ENCODE results near the gene IFRD1. TPM values are rescaled to one million over a fixed set of nuclear protein-coding genes. Genes with fewer than 3 reads are reported as not detected.

IFRD1 gene
- polyA plus RNA-seq, 4 donors, result 29.8 to 49.6 (median 39.8) TPM

DNA sequence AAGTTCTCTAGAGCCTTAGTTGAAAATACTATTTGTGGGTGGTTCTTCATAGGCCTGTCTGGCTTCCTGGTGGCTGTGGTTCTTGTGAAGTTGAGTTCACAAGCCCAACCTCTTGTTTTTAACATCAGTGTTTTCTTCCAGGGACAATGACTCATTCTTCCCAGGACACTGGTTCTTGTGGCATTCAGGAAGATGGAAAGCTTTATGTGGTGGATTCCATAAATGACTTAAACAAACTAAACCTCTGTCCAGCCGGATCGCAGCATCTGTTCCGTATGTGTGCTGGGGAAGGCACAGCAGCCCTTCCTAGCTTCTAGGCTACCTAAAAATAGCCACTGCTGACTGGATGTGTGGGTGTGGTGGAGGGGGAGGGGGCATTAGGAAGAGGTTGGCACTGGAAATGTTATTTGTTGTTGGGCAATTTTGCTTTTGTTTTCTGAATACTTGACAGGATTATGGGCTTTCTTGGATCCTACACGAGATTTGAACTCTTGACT lies 34.5 kb downstream of the IFRD1 start:
- DNase-seq (ENCODE audit: low read depth in 4 of 4, low spot score in 2 of 4), result no peak

DNA sequence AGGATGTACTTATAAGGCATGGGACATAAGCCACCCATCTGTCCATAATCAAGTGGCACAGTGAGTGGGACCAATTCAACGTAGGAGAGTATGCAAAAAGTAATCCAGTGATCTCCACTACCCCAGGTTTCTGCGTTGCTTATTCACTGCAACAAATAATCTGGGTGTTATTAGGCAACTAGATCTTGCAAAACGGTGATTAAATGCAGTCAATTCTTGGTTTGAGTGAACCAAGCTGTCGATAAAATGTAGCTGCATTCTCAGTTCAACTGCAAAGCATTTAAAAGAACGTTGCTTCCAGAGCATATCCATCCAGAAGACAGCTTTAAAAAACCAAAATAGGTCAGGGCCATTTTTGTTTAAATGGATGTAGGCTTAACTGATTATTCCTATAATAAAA lies 35.5 kb downstream of the IFRD1 start:
- no peak for DNase-seq (ENCODE audit: low read depth in 4 of 4, low spot score in 2 of 4)

DNA sequence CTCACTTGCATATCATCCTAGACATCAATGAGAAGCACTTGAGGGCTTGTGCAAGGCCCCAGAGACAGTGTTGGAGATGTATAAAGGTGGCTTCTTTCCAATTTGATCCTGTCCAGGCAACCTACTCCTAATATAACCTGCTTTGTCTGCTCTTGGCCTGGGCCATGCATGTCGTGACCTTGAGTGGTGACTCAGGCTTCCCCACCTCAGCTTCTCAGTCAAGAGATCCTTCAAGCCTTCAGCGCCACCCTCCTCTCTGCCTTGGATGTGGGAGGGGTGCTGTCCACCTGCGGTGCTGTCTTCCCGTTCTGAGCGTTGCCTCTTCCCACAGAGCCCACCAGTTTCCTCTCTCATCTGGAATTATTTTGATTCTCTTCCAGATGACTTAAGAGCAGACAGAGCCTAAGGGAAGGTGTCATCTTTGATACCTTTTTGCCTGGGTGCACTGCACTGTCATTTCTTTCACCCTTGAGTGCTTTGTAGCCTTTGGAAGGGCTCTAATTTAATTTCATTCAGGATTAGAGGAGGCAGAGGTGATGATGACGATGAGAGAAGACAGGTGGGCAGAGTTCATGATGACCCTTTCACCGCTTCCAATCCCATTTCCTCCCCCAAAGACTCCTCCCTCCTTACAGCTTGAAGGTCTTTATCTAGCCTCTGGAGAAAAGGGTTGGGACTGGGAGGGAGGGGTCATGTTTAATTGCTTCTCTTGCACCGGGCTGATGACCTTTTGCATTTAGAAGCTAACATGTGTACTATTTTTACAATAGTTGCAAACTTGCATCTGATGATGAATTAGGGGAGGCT lies 37.4 kb downstream of the IFRD1 start:
- no peak for DNase-seq (ENCODE audit: low read depth in 4 of 4, low spot score in 2 of 4)

DNA sequence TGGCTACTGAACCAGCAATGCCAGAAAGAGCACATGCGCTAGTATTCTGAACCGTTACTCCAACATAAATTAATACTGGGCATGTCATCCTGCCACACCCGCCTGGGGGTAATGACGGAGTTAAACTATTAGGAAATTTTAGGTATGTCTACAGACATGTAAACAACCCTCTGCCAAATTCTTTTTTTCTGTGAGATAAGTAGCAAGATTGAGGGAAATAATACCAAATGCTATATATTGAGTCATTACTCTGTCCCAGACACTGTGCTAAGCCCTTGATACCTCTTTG lies 37.9 kb downstream of the IFRD1 start:
- DNase-seq (ENCODE audit: low read depth in 4 of 4, low spot score in 2 of 4), result no peak

DNA sequence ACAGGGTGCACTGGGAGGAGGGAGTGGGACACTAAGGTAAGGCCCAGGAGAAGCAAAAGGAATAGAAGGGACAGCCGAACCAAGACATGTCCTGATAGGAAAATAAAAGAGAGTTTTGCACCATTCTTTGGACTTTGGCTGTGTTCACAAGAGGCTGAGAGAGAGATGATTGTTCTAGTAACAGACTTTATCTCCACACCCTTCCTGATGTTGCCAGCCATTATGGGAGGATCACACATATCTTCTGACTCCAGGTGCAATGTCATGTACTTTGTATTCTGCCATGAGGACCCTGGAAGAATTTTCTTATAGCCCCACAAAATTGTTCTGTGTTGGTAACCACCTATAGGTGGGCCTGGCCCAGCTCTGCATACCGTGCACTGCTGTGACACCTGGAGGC lies 41.9 kb downstream of the IFRD1 start:
- no peak for DNase-seq (ENCODE audit: low read depth in 4 of 4, low spot score in 2 of 4)

DNA sequence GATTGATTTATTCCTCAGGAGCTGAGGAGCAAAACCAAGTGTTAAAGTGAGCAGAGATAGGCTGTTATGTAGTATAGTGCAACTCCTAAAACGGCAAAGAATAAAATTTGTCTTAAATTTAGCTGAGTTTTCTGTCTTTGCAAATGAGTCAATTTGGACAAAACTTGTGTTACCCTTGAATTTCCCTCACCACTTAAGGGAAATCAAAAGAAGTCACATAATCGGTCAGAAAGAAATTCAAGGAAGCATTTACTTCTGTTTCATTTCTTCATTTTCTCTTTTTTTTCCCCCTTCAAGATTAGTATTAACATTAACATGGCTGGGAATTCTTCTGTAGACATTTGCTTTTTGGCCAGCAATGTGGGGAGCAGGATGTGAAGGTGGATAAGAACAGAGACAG lies 44.4 kb downstream of the IFRD1 start:
- DNase-seq (ENCODE audit: low read depth in 4 of 4, low spot score in 2 of 4), result no peak

DNA sequence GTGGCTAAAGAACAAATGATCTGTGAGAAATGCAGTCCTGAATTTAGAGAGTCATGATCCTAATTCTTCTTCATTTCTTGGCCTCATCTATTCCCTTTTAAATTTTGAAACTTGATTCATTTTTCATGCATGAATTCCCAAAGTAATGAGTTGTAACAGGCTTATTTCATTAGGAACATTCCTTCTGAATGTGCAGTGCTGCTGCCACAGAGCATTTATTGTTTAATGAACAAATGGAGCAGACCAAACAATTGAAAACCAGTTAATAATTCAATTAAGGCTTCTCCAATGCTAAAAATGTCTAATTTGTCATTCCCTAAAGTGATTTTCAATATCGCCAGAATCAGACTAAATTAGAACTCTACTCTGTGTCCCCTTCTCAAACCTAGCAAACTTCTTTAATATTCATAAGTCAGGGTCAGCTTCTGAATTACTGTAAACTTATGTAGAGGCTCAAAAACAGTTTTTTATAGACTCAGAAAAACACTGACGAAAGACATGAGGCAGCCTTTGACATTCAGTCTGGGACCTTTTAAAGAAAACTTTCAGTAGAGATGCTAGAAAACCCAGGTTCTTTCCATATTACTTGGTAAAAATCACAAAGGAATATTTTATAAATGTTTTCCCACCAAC lies 45.0 kb downstream of the IFRD1 start:
- no peak for DNase-seq (ENCODE audit: low read depth in 4 of 4, low spot score in 2 of 4)

DNA sequence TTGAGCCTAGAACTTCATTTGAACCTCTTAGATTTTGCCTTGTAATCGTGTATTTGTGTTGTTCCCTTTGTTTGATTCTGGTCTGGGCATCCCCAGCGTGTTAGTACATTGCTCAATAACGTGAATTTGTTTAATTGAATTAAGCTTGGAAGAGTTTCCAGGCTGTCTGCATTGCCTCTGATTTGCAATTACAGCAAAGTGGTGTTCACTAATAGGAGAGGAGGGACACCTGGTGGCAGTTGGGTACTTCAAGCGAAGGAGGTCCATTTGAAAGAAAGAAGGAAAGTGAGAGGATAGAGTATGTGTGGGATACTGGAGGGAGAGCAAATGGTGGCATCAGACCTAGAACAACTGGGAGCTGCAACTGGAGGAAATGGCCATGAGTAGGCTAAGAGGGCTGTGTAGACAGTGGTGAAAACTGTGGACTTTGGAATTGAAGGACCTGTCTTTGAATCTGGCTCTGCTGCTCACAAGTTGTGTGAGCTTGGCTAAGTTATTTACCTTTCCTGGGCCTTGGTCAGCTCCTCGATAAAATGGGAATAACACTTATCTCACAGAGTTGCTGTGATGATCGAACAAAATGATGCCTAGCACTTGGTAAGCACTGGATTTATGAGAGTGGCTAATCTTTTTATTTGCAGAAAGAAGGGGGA lies 45.7 kb downstream of the IFRD1 start:
- DNase-seq (ENCODE audit: low read depth in 4 of 4, low spot score in 2 of 4), result peak in 3 of 4 donors; percentile 19 to 39 (median 25)

DNA sequence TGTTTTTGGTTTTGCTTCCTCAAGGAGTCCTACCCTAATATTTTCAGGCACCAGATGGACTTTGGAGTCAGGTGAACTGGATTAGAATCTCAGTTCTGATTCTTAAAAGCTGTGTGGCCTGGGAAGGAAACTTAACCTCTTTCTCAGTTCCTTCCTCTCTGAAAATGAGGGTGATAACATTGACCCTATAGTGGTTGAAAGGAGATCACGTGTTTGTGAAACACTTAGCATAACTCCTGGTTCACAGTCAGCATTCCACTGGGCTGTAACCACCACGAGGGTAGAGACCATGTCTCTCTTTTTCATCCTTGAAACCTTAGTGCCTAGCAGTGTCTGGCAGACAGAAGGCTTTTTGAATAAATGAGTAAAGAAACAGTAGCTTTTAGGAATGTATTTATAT lies 47.2 kb downstream of the IFRD1 start:
- no peak for DNase-seq (ENCODE audit: low read depth in 4 of 4, low spot score in 2 of 4)

DNA sequence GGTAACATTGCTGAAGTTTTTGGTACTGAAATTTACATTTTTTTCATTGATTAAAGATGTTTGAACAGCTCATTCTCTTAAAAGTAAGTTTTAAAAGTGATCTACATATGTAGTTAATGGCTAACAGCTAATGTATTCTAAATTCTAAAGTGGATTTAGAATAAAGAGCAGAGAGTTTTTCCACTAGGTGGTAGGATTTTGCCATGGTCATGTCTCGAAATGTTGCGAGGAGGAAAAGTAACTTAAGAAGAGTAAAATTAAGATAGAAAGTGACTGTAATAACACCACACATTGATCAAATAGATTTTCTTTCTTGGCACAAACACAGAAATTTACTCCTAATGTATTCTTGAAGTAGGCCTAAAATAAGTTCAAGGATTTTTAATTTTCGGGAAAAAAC lies 50.4 kb downstream of the IFRD1 start:
- no peak for DNase-seq (ENCODE audit: low read depth in 4 of 4, low spot score in 2 of 4)

DNA sequence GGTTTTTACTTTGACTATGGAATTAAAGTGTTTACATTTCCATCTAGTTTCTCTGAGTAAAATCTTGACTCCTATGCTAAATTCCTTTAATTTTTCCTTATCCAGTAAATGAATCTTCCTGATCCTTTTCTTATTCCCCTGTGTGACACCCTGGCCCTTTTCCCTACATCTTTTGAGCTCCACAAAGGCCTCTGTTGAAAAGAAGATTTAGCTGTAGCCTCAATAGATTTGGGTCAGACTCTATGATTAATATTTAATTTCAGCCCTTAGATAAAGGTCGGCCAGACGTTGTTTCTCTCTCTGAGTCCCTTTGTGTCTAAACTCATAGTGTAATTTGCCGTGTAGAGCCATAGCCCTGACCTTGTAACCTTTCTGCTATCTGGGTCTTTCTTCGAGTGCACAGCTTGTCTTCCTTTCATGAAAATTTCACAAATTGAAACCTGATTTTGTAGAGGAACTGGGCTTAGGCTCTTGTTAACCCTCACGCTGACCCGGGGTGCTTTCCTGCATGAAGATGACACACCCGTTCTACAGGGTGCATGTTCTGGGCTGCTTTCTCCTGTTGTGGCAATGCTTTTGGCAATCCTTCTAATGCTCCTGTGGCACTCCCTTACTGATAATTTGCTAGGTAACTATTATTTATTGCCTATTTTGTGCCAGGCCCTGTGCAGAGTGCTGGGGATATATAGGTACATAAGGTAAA lies 51.7 kb downstream of the IFRD1 start:
- DNase-seq (ENCODE audit: low read depth in 4 of 4, low spot score in 2 of 4), result no peak

DNA sequence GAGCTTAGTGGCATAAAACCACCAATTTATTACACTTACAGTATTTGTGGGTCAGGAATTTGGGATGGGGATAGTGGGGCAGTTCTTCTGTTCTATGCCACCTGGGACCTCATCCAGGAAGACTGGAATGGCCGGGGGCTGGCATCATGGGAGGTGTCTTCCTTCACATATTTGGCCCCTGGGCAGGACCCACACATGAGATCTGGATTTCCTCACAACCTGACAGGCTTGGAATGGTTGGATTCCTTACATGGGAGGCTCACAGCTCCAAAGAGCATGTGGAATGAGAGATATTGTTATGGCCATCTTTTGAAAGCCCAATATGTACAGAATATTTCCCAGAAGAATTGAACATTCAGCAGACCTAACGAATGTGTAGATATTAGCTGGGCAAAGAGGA lies 52.4 kb downstream of the IFRD1 start:
- no peak for DNase-seq (ENCODE audit: low read depth in 4 of 4, low spot score in 2 of 4)

DNA sequence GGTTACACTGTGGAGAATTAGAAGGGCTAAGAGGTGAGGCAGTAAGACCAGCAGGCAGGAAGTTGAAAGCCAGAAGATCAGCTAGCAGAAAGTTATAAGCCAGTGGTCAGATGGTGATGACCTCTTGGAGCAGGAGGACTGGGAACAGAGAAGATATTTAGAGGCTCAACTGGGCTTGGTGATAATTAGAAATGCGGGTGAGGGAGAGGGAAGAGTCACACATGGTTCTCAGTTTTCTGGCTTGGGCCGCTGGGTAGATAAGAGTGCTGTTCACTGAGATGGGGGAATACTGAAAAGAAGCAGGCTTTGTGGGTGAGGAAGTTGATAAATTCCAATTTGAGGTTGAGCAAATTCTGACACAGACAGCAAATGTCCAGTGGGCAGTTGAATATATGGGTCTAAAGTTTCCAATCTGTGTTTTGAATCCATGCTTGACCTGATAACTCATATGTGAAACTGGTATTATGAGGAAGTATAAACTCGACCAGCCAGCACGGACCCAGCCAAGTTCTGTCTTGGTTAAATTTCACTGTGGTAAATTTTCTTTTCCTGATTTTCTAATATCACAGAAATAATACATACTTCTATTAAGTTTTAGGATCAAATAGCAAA lies 53.2 kb downstream of the IFRD1 start:
- DNase-seq (ENCODE audit: low read depth in 4 of 4, low spot score in 2 of 4), result no peak

DNA sequence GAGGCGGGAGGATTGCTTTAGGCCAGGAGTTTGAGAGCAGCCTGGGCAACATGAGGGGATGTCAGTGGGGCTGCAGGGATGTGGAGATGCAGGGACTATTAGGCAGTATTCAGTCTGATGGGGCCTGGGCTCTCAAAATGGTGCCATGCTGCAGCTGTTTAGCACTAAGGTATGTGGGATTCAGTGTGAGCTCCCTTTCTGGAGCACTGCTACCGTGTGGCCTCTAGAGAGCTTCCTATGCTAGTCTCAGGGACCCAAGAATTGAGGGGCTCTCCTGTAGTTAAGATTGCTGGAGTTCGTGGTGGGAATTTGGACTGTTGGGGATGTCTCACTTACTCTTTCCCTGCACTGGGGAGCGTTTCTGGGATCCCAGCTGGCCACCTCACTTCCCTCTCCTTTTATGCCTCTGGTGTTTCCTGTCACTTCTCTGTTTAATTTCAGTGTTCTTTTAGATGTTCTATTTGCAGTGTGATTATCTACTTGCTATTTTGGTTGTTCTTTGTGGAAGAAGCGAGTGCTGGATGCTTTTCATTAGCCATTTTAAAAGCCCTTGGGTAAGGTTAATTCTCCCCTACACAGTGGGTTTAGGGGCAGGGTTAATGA lies 53.9 kb downstream of the IFRD1 start:
- DNase-seq (ENCODE audit: low read depth in 4 of 4, low spot score in 2 of 4), result no peak

DNA sequence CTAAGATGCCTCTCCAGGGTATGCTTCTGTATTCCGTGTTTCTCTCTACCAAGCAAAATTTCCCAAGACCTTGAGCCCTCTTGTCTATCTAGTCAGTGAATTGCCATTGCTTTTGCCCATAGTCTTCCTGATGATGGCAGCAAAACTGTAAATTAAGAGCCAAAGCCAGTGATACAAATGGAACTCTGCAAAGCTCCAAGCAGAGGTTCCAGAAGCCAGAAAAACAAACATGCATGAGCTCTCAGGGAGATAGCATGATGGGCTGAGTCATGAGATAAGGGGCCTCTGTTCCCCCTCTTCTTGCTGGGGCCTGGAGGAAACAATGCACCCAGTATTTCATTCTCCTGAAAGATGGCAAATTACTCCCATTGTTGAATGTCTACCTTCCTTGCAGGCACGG lies 55.2 kb downstream of the IFRD1 start:
- no peak for DNase-seq (ENCODE audit: low read depth in 4 of 4, low spot score in 2 of 4)

DNA sequence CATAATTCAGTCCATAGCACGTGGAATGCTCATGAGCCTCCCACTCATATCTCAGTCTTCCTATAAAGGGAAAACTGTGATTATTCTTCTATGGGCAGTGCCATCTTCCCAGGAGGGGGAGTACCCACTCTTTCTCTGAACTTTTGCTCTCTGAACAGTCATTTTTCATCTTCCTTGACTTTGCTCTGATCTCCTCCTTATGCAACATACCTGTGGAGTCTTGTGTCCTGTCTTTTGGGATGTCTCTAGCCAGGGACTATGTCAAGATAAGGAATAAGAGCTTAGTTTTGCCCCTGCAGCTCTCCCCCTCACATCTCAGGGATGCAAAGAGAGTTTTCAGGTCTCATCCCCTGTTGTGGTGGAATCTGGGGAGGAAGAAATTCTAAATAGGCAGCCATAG lies 58.1 kb downstream of the IFRD1 start:
- no peak for DNase-seq (ENCODE audit: low read depth in 4 of 4, low spot score in 2 of 4)

DNA sequence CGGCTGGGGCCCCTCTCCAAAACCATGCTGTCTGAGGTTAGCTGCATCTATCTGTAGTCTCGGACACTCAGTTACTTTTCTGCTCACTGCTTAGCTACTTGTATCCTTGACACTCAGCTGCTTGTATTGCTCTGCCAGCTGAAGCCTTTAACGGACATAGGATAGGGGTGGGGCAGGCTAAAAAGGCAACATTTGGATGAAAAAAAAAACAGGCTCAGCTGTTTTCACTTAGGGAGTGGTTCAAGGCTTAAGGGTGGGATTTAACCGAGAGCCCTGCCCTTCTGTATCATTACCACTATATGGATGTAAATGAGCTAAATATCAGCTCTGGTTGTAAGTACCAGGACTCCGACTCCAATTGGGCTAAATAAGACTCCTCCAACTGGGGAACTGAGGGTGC lies 59.1 kb downstream of the IFRD1 start:
- DNase-seq (ENCODE audit: low read depth in 4 of 4, low spot score in 2 of 4), result no peak

DNA sequence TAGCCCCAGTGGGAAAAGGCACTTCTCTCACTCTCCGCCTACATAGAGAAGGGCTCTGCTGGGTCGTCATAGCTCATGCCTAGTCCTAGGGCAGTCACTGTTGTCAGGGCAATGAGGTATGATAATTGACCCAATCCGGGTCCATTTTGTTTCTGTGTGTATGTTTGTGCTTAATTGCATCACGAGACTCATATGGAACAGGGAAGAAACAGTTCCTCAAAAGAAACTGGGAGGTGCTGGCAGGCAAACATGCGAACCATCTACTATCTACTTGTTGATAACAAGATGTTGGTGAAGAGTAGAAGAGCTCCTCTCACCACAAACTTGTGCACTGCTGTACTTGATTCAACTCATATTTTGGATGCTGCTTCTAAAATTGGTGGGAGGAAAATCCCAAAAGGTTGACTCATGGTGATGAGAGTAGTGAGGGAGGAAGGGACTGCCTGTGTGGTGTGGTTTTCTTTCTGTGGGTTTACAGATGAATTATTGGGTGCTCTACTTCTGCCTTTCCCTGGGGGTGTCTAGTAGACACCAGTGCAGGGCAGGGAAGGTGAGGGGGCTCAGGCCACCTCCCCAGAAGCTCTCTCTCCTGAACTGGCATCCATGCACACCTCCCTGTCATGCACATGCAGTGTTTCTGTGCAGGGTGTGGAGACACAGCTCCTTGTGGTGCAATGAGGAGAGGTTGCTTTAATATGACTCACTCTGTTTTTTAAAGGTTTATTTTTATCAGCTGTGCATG lies 59.9 kb downstream of the IFRD1 start:
- no peak for DNase-seq (ENCODE audit: low read depth in 4 of 4, low spot score in 2 of 4)

DNA sequence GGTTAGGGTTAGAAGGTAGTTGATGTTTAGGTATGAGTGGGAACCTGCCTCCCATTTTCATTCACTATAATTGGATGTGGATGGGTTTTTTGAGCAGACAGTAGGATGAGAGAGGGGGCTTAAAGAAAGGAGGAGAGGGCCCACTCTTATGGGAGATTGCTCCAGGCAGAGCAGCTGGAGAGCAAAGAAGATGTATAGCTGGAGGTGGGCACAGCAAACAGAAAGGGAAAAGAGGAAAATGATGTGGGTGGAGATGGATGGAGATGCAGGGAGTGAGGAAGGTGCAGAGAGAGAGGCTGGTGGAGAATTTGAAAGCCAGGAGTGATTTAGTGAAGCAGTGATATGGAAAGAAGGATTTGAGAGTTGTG lies 60.5 kb downstream of the IFRD1 start:
- DNase-seq (ENCODE audit: low read depth in 4 of 4, low spot score in 2 of 4), result no peak

All from left renal cortex interstitium (tissue), 4 donors.